Prostate gland (tissue), 2 donors: Measurements from ENCODE around the gene DPPA4.

Source experiments
- CTCF ChIP-seq, 4 experiments: fragments of 200-600 bp in 2 of 4; fragments of 450-650 bp in 2 of 4; sonication (generic) in 2 of 4; IDR thresholded peaks; 1 replicate in 3 of 4; 2 replicates in 1 of 4; pipeline ENCODE4 v1.5.1; 2016 to 2019; ENCODE audit warnings: antibody characterized with exemption in 4 of 4, mild to moderate bottlenecking in 2 of 4, moderate library complexity in 2 of 4
- POLR2A ChIP-seq: fragments of 450-650 bp; IDR thresholded peaks from one replicate; pipeline ENCODE4 v1.6.1; 2016; ENCODE audit warnings: antibody characterized with exemption, mild to moderate bottlenecking

GRCh38 chr3:109334572-109334971 lies 2.8 kb downstream of the DPPA4 start:
- TF ChIP-seq CTCF (IDR thresholded peaks at IDR 0.05) (no peak), POLR2A (no peak)
